Activated CD8-positive, alpha-beta T cell treated with anti-CD3 and anti-CD28 coated beads, Interleukin-2, amount 10 ng/mL, durations not matched to agents 7 days and 5 days (primary cell): Measurements from ENCODE around the gene DIP2A. TPM values are rescaled to one million over a fixed set of nuclear protein-coding genes. Genes with fewer than 3 reads are reported as not detected.

Experiments
- ATAC-seq: fragments of 150-1000 bp; cut with Tn5 transposase; one replicate; pipeline ENCODE4 v1.10.0; 2021; ENCODE audit warnings: moderate library complexity
- CTCF ChIA-PET: fragments of 350-600 bp; sonication (Branson Sonifier 250); formaldehyde crosslinking; loops from one replicate; lab custom pipeline; 2021; ENCODE audit warnings: antibody characterized with exemption; lab: Charles Lee
- POLR2A ChIA-PET: fragments of 350-600 bp; sonication (Branson Sonifier 250); formaldehyde crosslinking; loops from one replicate; lab custom pipeline; 2021; ENCODE audit warnings: antibody characterized with exemption; lab: Charles Lee
- DNase-seq: peaks from one replicate; pipeline ENCODE4 v3.0.0-alpha.2; 2020
- H3K27ac Mint-ChIP-seq: one replicate; pipeline ENCODE4 v1.8.0; 2021; ENCODE audit warnings: mild to moderate bottlenecking, mixed read lengths
- H3K27me3 Mint-ChIP-seq: one replicate; pipeline ENCODE4 v1.8.0; 2021; ENCODE audit warnings: low read depth, mixed read lengths
- H3K36me3 Mint-ChIP-seq: one replicate; pipeline ENCODE4 v1.8.0; 2021; ENCODE audit warnings: low read depth, mixed read lengths
- H3K4me1 Mint-ChIP-seq: one replicate; pipeline ENCODE4 v1.8.0; 2021; ENCODE audit warnings: low read depth, mixed read lengths
- H3K4me3 Mint-ChIP-seq: one replicate; pipeline ENCODE4 v1.8.0; 2021; ENCODE audit warnings: mild to moderate bottlenecking, mixed read lengths
- H3K9me3 Mint-ChIP-seq: one replicate; pipeline ENCODE4 v1.8.0; 2022; ENCODE audit warnings: mixed read lengths; ENCODE audit not compliant: insufficient read depth
- total RNA-seq, 2 experiments: library from RNA; stranded (reverse); gene quantifications; one replicate each; pipeline ENCODE4 v1.2.3, GENCODE V29; 2021

The DIP2A gene
- total RNA-seq, 2 experiments from 2014 or later = 53.7 to 53.9 TPM

- no peak overlapping the region for H3K4me3 Mint-ChIP-seq
- CTCF ChIA-PET = no interaction called here
- no peak for DNase-seq
- POLR2A ChIA-PET = no interaction called here
- peaks cover 16% of the 10 kb centered on the region for H3K4me1 Mint-ChIP-seq
- peaks cover 24% of the 10 kb centered on the region for H3K36me3 Mint-ChIP-seq
- no peak for ATAC-seq
- no peak overlapping the region for H3K27ac Mint-ChIP-seq
- no peaks in the 10 kb centered on the region for H3K9me3 Mint-ChIP-seq
- H3K27me3 Mint-ChIP-seq = no peaks in the 10 kb centered on the region
Observed at GRCh38 chr21:46486481-46487126, 27.9 kb downstream of the DIP2A start.

- DNase-seq (no peak), ATAC-seq (no peak)
- H3K9me3 Mint-ChIP-seq = no peaks in the 10 kb centered on the region
- no peaks in the 10 kb centered on the region for H3K27me3 Mint-ChIP-seq
- ChIA-PET CTCF (no interaction called here), POLR2A (no interaction called here)
- peaks cover 4% of the 10 kb centered on the region for H3K4me1 Mint-ChIP-seq
- peaks cover 47% of the 10 kb centered on the region for H3K36me3 Mint-ChIP-seq
- H3K27ac Mint-ChIP-seq = no peak overlapping the region
- H3K4me3 Mint-ChIP-seq = no peak overlapping the region
Observed at GRCh38 chr21:46489162-46489663, 30.5 kb downstream of the DIP2A start.

GRCh38 chr21:46489800-46490199 is 31.1 kb downstream of the DIP2A start:
- ATAC-seq = no peak
- no peak overlapping the region for H3K27ac Mint-ChIP-seq
- no peak for DNase-seq
- H3K4me1 Mint-ChIP-seq = peaks cover 4% of the 10 kb centered on the region
- ChIA-PET CTCF (interaction anchor here (2.2 kb wide), 1 partner anchor 11 kb away, joined by 12 read pairs; no protein-coding TSS in a partner anchor), POLR2A (no interaction called here)
- peaks cover 52% of the 10 kb centered on the region for H3K36me3 Mint-ChIP-seq
- H3K9me3 Mint-ChIP-seq = no peaks in the 10 kb centered on the region
- H3K27me3 Mint-ChIP-seq = no peaks in the 10 kb centered on the region
- no peak overlapping the region for H3K4me3 Mint-ChIP-seq

GRCh38 chr21:46491553-46491952 is 32.9 kb downstream of the DIP2A start:
- Mint-ChIP-seq H3K27ac (no peak overlapping the region), H3K4me1 (peaks cover 4% of the 10 kb centered on the region), H3K27me3 (no peaks in the 10 kb centered on the region), H3K9me3 (no peaks in the 10 kb centered on the region), H3K4me3 (no peak overlapping the region), H3K36me3 (peaks cover 50% of the 10 kb centered on the region)
- ChIA-PET CTCF (interaction anchor here (2.2 kb wide), 1 partner anchor 9 kb away, joined by 12 read pairs; no protein-coding TSS in a partner anchor), POLR2A (no interaction called here)
- ATAC-seq (no peak), DNase-seq (no peak)

- H3K27me3 Mint-ChIP-seq = no peaks in the 10 kb centered on the region
- no peak for DNase-seq
- H3K4me3 Mint-ChIP-seq = no peak overlapping the region
- H3K9me3 Mint-ChIP-seq = no peaks in the 10 kb centered on the region
- CTCF ChIA-PET = no interaction called here
- POLR2A ChIA-PET = no interaction called here
- peaks cover 51% of the 10 kb centered on the region for H3K36me3 Mint-ChIP-seq
- peaks cover 4% of the 10 kb centered on the region for H3K4me1 Mint-ChIP-seq
- ATAC-seq = no peak
- H3K27ac Mint-ChIP-seq = no peak overlapping the region
Observed at GRCh38 chr21:46492851-46493250, 34.2 kb downstream of the DIP2A start.

- H3K4me1 Mint-ChIP-seq = peaks cover 4% of the 10 kb centered on the region
- H3K4me3 Mint-ChIP-seq = no peak overlapping the region
- no peak overlapping the region for H3K27ac Mint-ChIP-seq
- POLR2A ChIA-PET = no interaction called here
- H3K27me3 Mint-ChIP-seq = no peaks in the 10 kb centered on the region
- no peaks in the 10 kb centered on the region for H3K9me3 Mint-ChIP-seq
- ATAC-seq = no peak
- peaks cover 61% of the 10 kb centered on the region for H3K36me3 Mint-ChIP-seq
- CTCF ChIA-PET = no interaction called here
- DNase-seq = no peak
Observed at GRCh38 chr21:46493828-46494227, 35.1 kb downstream of the DIP2A start.

GRCh38 chr21:46498335-46499050 is 39.8 kb downstream of the DIP2A start:
- H3K9me3 Mint-ChIP-seq = no peaks in the 10 kb centered on the region
- DNase-seq = no peak
- ATAC-seq = no peak
- H3K4me1 Mint-ChIP-seq = peaks cover 22% of the 10 kb centered on the region
- CTCF ChIA-PET = interaction anchor here (1.9 to 2.4 kb wide), 2 partner anchors 7 to 142 kb away, joined by 4 to 9 read pairs; no protein-coding TSS in a partner anchor
- H3K27me3 Mint-ChIP-seq = no peaks in the 10 kb centered on the region
- POLR2A ChIA-PET = no interaction called here
- H3K4me3 Mint-ChIP-seq = no peak overlapping the region
- H3K27ac Mint-ChIP-seq = no peak overlapping the region
- peaks cover 67% of the 10 kb centered on the region for H3K36me3 Mint-ChIP-seq

GRCh38 chr21:46500224-46500861 is 41.7 kb downstream of the DIP2A start:
- H3K27me3 Mint-ChIP-seq = no peaks in the 10 kb centered on the region
- no peak for DNase-seq
- peak overlapping the region; percentile 69 for H3K27ac Mint-ChIP-seq

GRCh38 chr21:46503922-46504550 is 45.3 kb downstream of the DIP2A start:
- Mint-ChIP-seq H3K4me3 (no peak overlapping the region), H3K36me3 (peaks cover 48% of the 10 kb centered on the region), H3K27ac (no peak overlapping the region), H3K27me3 (no peaks in the 10 kb centered on the region), H3K4me1 (peaks cover 24% of the 10 kb centered on the region), H3K9me3 (no peaks in the 10 kb centered on the region)
- no peak for DNase-seq
- CTCF ChIA-PET = no interaction called here
- POLR2A ChIA-PET = no interaction called here
- ATAC-seq = no peak

More at GRCh38 chr21:46500224-46500861, 41.7 kb downstream of the DIP2A start:
- ATAC-seq = peak; percentile 42
- CTCF ChIA-PET = interaction anchor here (0.9 to 2.9 kb wide), 4 partner anchors 10 to 357 kb away, joined by 3 to 12 read pairs (median 10); no protein-coding TSS in a partner anchor
- POLR2A ChIA-PET = interaction anchor here (1.2 to 1.3 kb wide), 2 partner anchors 32 to 134 kb away, joined by 3 to 6 read pairs; no protein-coding TSS in a partner anchor
- H3K4me3 Mint-ChIP-seq = no peak overlapping the region
- no peaks in the 10 kb centered on the region for H3K9me3 Mint-ChIP-seq
- peaks cover 64% of the 10 kb centered on the region for H3K36me3 Mint-ChIP-seq
- peaks cover 24% of the 10 kb centered on the region for H3K4me1 Mint-ChIP-seq

- Mint-ChIP-seq H3K36me3 (peaks cover 47% of the 10 kb centered on the region), H3K27me3 (no peaks in the 10 kb centered on the region), H3K4me3 (no peak overlapping the region), H3K4me1 (peaks cover 18% of the 10 kb centered on the region), H3K9me3 (no peaks in the 10 kb centered on the region), H3K27ac (no peak overlapping the region)
- CTCF ChIA-PET = interaction anchor here (1.3 kb wide), 1 partner anchor 7 kb away, joined by 4 read pairs; no protein-coding TSS in a partner anchor
- POLR2A ChIA-PET = interaction anchor here (0.6 kb wide), 1 partner anchor 34 kb away, joined by 5 read pairs; no protein-coding TSS in a partner anchor
- ATAC-seq = no peak
- no peak for DNase-seq
Observed at GRCh38 chr21:46504666-46505065, 46.0 kb downstream of the DIP2A start.

GRCh38 chr21:46507562-46507961 is 48.9 kb downstream of the DIP2A start:
- POLR2A ChIA-PET = no interaction called here

More at GRCh38 chr21:46507562-46507961, 48.9 kb downstream of the DIP2A start:
- CTCF ChIA-PET = no interaction called here
- H3K4me1 Mint-ChIP-seq = peaks cover 6% of the 10 kb centered on the region
- peaks cover 53% of the 10 kb centered on the region for H3K36me3 Mint-ChIP-seq
- no peak overlapping the region for H3K27ac Mint-ChIP-seq
- H3K9me3 Mint-ChIP-seq = no peaks in the 10 kb centered on the region
- no peak overlapping the region for H3K4me3 Mint-ChIP-seq
- ATAC-seq = no peak
- no peak for DNase-seq
- no peaks in the 10 kb centered on the region for H3K27me3 Mint-ChIP-seq
